Stimulated activated CD8-positive, alpha-beta memory T cell treated with anti-CD3 and anti-CD28 coated beads, Interleukin-15, amount 100 ng/mL, for 4 hours (primary cell): ENCODE results near the gene UBE2E2.

ENCODE experiments used
- DNase-seq, 2 donors: peaks; one replicate each; pipeline ENCODE4 v3.0.0-alpha.2; 2020; ENCODE audit warnings: low read depth in 2 of 2

UBE2E2 gene

GRCh38 chr3:23619705-23620637 is 416.8 kb downstream of the UBE2E2 start:
- no peak for DNase-seq

GRCh38 chr3:23620638-23621015 is 417.5 kb downstream of the UBE2E2 start:
- DNase-seq = no peak

GRCh38 chr3:23623844-23624243 is 420.7 kb downstream of the UBE2E2 start:
- no peak for DNase-seq

- no peak for DNase-seq
These were observed 421.2 kb downstream of the UBE2E2 start for GRCh38 chr3:23624305-23624704.

- DNase-seq = no peak
These were observed 423.3 kb downstream of the UBE2E2 start for GRCh38 chr3:23626442-23626841.

- DNase-seq = no peak
These were observed 426.2 kb downstream of the UBE2E2 start for GRCh38 chr3:23629181-23629894.

- no peak for DNase-seq
These were observed 430.3 kb downstream of the UBE2E2 start for GRCh38 chr3:23633261-23633960.

GRCh38 chr3:23637339-23637738 is 434.2 kb downstream of the UBE2E2 start:
- no peak for DNase-seq

GRCh38 chr3:23640471-23641146 is 437.5 kb downstream of the UBE2E2 start:
- no peak for DNase-seq
